Activated T-cell treated with anti-CD3 and anti-CD28 coated beads, Interleukin-2, amount 50 U/mL, for 72 hours (primary cell): ENCODE results near the gene RBFOX1. TPM values are rescaled to one million over a fixed set of nuclear protein-coding genes. Genes with fewer than 3 reads are reported as not detected.

Source experiments
- ATAC-seq, 2 donors: fragments of 150-1000 bp; cut with Tn5 transposase; replicated peaks in 1 of 2; 2 replicates each; pipeline ENCODE4 v1.10.0; 2021; ENCODE audit warnings: moderate library complexity in 2 of 2, mild to moderate bottlenecking in 1 of 2
- DNase-seq, 2 donors: peaks; one replicate each; pipeline ENCODE4 v3.0.0; 2021 to 2022; ENCODE audit warnings: mixed read lengths in 1 of 2
- H3K27ac Mint-ChIP-seq: one replicate; pipeline ENCODE4 v1.8.0; 2022; ENCODE audit warnings: mild to moderate bottlenecking, moderate library complexity, mixed read lengths
- H3K27me3 Mint-ChIP-seq: one replicate; pipeline ENCODE4 v1.8.0; 2022; ENCODE audit warnings: low read depth, mixed read lengths
- H3K36me3 Mint-ChIP-seq, 2 donors: one replicate each; pipeline ENCODE4 v1.8.0; 2022; ENCODE audit warnings: mixed read lengths in 2 of 2, mild to moderate bottlenecking in 1 of 2; ENCODE audit not compliant: insufficient read depth in 2 of 2
- H3K4me1 Mint-ChIP-seq: one replicate; pipeline ENCODE4 v1.8.0; 2022; ENCODE audit warnings: low read depth, mixed read lengths
- H3K4me3 Mint-ChIP-seq, 2 donors: one replicate each; pipeline ENCODE4 v1.8.0; 2022; ENCODE audit warnings: mild to moderate bottlenecking in 2 of 2, mixed read lengths in 2 of 2, moderate library complexity in 2 of 2
- H3K9me3 Mint-ChIP-seq, 2 donors: one replicate each; pipeline ENCODE4 v1.8.0; 2022; ENCODE audit warnings: mixed read lengths in 2 of 2
- total RNA-seq, 2 donors: library from RNA; stranded (reverse); gene quantifications; one replicate each; pipeline ENCODE4 v1.2.3, GENCODE V29; 2022

The RBFOX1 gene
- total RNA-seq, result not detected

GRCh38 chr16:7332611-7333010 lies at the start of gene RBFOX1:
Gene RBFOX1 (plus strand): TSS chr16:7332845.
- H3K27ac Mint-ChIP-seq, result no peak within 1 kb of the TSS
- no peaks in the 10 kb centered on the region for H3K4me1 Mint-ChIP-seq
- no peak within 1 kb of the TSS for H3K4me3 Mint-ChIP-seq
- DNase-seq (no peak), ATAC-seq (no peak)
- no peaks in the 10 kb centered on the region for H3K36me3 Mint-ChIP-seq
- no peaks in the 10 kb centered on the region for H3K27me3 Mint-ChIP-seq
- peaks cover 4 to 13% of the 10 kb centered on the region in 2 donors for H3K9me3 Mint-ChIP-seq

DNA sequence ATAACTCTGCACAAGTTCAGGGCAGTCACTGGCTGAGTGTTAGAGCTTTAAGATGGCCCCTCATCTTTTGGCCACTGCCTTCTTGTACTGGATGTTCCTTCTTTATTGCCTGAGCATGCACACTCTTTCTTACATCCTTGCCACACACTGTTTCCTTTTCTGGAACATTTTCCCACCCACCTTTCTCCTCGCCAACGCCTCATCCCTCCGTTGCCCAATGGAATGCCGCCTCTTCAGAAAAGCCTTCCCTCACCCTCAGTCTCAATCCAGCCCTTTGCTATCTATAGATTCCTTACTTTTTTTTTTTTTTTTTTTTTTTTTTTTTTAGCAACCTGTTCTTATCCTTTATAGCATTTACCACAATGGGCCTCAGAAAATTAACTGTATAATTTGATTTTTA lies 47.9 kb upstream of the RBFOX1 start:
- Mint-ChIP-seq H3K27me3 (no peaks in the 10 kb centered on the region), H3K9me3 (peaks cover 6 to 16% of the 10 kb centered on the region in 2 donors), H3K4me3 (no peak overlapping the region), H3K4me1 (no peaks in the 10 kb centered on the region), H3K36me3 (peaks cover 0 to 2% of the 10 kb centered on the region in 2 donors), H3K27ac (no peak overlapping the region)
- ATAC-seq (no peak), DNase-seq (no peak)

DNA sequence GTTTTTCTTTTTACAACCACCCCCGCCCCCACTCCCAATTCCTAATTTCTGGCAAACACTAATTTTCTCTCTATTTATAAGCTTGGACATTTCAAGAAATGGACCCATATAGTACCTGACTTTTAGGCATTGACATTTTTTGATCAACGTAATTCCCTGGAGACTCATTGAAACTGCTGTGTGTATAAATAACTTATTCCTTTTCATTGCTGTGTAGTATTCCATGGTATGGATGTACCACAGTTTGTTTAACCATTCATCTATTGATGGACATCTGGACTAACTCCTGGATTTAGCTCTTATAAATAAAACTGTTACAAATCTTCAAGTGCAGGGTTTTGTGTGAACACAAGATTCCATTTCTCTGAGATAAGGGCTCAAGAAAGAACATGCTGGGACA lies 47.1 kb upstream of the RBFOX1 start:
- no peak for ATAC-seq
- no peaks in the 10 kb centered on the region for H3K4me1 Mint-ChIP-seq
- H3K4me3 Mint-ChIP-seq, result no peak overlapping the region
- H3K36me3 Mint-ChIP-seq, result peaks cover 0 to 2% of the 10 kb centered on the region in 2 donors
- no peaks in the 10 kb centered on the region for H3K27me3 Mint-ChIP-seq
- no peak for DNase-seq
- no peak overlapping the region for H3K27ac Mint-ChIP-seq
- peaks cover 8 to 16% of the 10 kb centered on the region in 2 donors for H3K9me3 Mint-ChIP-seq

GRCh38 chr16:7289299-7289698 lies 43.3 kb upstream of the RBFOX1 start:
- ATAC-seq, result no peak
- no peak for DNase-seq
- Mint-ChIP-seq H3K4me1 (no peaks in the 10 kb centered on the region), H3K9me3 (peaks cover 14 to 17% of the 10 kb centered on the region in 2 donors), H3K27me3 (no peaks in the 10 kb centered on the region), H3K4me3 (no peak overlapping the region), H3K27ac (no peak overlapping the region), H3K36me3 (peaks cover 0 to 2% of the 10 kb centered on the region in 2 donors)

DNA sequence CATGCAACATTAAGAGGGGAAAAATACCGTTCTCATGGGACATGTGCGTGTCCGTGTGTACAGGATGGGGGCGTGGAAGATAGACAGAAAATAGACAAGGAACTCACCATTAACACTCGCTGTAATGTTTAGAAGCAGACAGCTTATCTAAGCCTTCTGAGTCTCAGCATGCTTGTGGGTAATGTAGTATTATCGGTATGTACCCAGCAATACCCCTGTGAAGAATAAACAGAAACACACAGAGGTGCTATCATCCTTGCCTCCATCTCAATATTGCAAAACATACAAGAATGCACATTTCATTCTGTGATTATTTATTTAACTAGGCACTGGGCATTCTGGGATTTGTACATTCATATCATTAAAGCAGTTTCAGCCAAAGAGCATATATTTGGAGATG lies 42.0 kb upstream of the RBFOX1 start:
- DNase-seq, result no peak
- peaks cover 11 to 24% of the 10 kb centered on the region in 2 donors for H3K9me3 Mint-ChIP-seq
- H3K4me1 Mint-ChIP-seq, result no peaks in the 10 kb centered on the region
- peaks cover 0 to 2% of the 10 kb centered on the region in 2 donors for H3K36me3 Mint-ChIP-seq
- no peak overlapping the region for H3K4me3 Mint-ChIP-seq
- ATAC-seq, result no peak
- no peak overlapping the region for H3K27ac Mint-ChIP-seq
- no peaks in the 10 kb centered on the region for H3K27me3 Mint-ChIP-seq

- H3K4me1 Mint-ChIP-seq, result no peaks in the 10 kb centered on the region
- no peak overlapping the region for H3K27ac Mint-ChIP-seq
- H3K27me3 Mint-ChIP-seq, result no peaks in the 10 kb centered on the region
- H3K4me3 Mint-ChIP-seq, result no peak overlapping the region
- peaks cover 0 to 2% of the 10 kb centered on the region in 2 donors for H3K36me3 Mint-ChIP-seq
- peaks cover 9 to 24% of the 10 kb centered on the region in 2 donors for H3K9me3 Mint-ChIP-seq
- ATAC-seq (no peak), DNase-seq (no peak)
Measured at GRCh38 chr16:7294020-7294419, 38.6 kb upstream of the RBFOX1 start.

GRCh38 chr16:7303052-7303610 lies 29.5 kb upstream of the RBFOX1 start:
- peaks cover 11% of the 10 kb centered on the region for H3K27me3 Mint-ChIP-seq
- no peak for ATAC-seq
- H3K27ac Mint-ChIP-seq, result no peak overlapping the region
- no peak overlapping the region for H3K4me3 Mint-ChIP-seq
- H3K36me3 Mint-ChIP-seq, result peaks cover 0 to 6% of the 10 kb centered on the region in 2 donors
- no peaks in the 10 kb centered on the region for H3K4me1 Mint-ChIP-seq
- no peak for DNase-seq
- peaks cover 3 to 9% of the 10 kb centered on the region in 2 donors for H3K9me3 Mint-ChIP-seq

DNA sequence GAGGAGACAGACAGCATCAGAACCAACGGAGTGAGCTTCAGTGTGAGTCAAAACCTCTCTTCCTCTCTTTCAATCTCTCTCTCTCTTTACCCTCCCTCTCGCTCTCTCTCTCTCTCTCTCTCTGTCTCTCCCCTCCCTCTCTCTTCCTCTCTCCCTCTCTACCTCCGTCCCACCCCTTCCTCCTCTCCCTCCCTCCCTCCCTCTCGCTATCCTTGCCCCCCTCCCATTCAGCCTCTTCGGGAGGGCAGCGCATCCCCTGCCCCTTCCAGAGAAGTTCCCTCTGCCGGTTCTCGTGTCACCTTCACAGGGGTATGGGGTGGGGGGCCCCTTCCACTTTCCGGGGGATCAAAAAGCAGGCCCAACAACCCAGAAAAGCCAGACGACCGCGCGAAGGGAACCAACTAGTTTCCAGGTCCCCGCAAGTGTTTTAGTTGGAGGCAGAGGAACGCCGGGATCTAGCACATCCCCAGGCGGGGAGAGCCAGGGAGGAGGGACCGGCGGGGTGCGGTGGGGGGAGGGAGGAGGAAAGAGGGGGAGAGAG lies 28.9 kb upstream of the RBFOX1 start:
- Mint-ChIP-seq H3K4me1 (no peaks in the 10 kb centered on the region), H3K36me3 (peaks cover 0 to 6% of the 10 kb centered on the region in 2 donors), H3K4me3 (no peak overlapping the region), H3K27ac (no peak overlapping the region), H3K9me3 (peaks cover 3 to 10% of the 10 kb centered on the region in 2 donors), H3K27me3 (peaks cover 11% of the 10 kb centered on the region)
- no peak for DNase-seq
- no peak for ATAC-seq

- ATAC-seq (no peak), DNase-seq (no peak)
- Mint-ChIP-seq H3K36me3 (peaks cover 0 to 6% of the 10 kb centered on the region in 2 donors), H3K4me3 (no peak overlapping the region), H3K9me3 (peaks cover 3 to 12% of the 10 kb centered on the region in 2 donors), H3K27ac (no peak overlapping the region), H3K4me1 (no peaks in the 10 kb centered on the region), H3K27me3 (peaks cover 11% of the 10 kb centered on the region)
Measured at GRCh38 chr16:7304279-7304678, 28.4 kb upstream of the RBFOX1 start.

DNA sequence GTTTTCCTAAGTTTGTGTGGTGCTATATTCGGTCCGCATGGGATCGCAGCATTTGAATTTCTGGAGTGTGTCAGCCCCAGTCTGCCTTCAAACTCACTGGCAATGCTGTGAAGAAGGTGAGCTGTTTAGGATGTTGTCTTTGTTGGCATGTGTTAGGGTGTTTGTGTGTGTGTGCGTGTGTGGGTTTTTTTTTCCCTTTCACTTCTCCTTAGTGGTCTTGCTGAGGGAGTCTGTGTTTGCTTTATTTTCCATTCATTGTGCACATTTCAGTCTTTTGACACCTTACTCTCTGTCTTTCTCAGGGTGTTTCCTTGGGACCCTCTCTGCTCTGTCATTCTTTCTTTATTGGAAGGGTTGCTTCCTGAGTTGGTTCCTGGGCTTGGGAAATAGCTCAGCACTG lies 27.7 kb upstream of the RBFOX1 start:
- no peak overlapping the region for H3K4me3 Mint-ChIP-seq
- peaks cover 11% of the 10 kb centered on the region for H3K27me3 Mint-ChIP-seq
- no peak for DNase-seq
- ATAC-seq, result no peak
- no peak overlapping the region for H3K27ac Mint-ChIP-seq
- H3K9me3 Mint-ChIP-seq, result peaks cover 3 to 12% of the 10 kb centered on the region in 2 donors
- peaks cover 0 to 6% of the 10 kb centered on the region in 2 donors for H3K36me3 Mint-ChIP-seq
- H3K4me1 Mint-ChIP-seq, result no peaks in the 10 kb centered on the region

DNA sequence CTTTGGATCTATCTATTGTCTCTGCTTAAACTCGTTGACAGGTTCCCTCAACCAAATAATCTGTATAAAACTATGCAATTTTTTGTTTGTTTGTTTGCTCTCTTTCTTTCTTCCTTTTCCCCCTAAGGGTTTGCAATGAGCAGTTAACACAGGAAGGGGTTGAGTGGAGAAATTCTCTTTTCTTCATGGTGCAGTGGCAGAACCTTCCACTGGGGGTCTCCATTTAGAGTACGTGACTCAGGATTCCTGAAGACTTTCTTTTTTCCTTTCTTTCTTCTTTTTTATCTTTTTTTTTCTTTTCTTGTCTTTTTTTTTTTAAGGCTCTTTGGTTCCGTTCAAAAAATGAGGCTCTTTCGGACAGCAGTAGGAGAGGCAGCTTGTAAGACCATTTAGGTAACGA lies 19.5 kb upstream of the RBFOX1 start:
- no peak overlapping the region for H3K4me3 Mint-ChIP-seq
- no peaks in the 10 kb centered on the region for H3K4me1 Mint-ChIP-seq
- no peak for DNase-seq
- no peak for ATAC-seq
- H3K27ac Mint-ChIP-seq, result no peak overlapping the region
- H3K27me3 Mint-ChIP-seq, result no peaks in the 10 kb centered on the region
- H3K9me3 Mint-ChIP-seq, result peaks cover 4 to 5% of the 10 kb centered on the region in 2 donors
- H3K36me3 Mint-ChIP-seq, result peaks cover 0 to 3% of the 10 kb centered on the region in 2 donors

GRCh38 chr16:7314163-7314562 lies 18.5 kb upstream of the RBFOX1 start:
- ATAC-seq, result no peak
- Mint-ChIP-seq H3K27ac (no peak overlapping the region), H3K27me3 (no peaks in the 10 kb centered on the region), H3K9me3 (peaks cover 3 to 4% of the 10 kb centered on the region in 2 donors), H3K4me3 (no peak overlapping the region), H3K4me1 (no peaks in the 10 kb centered on the region), H3K36me3 (peaks cover 0 to 3% of the 10 kb centered on the region in 2 donors)
- no peak for DNase-seq

- Mint-ChIP-seq H3K27ac (no peak overlapping the region), H3K36me3 (peaks cover 0 to 3% of the 10 kb centered on the region in 2 donors), H3K4me3 (no peak overlapping the region), H3K27me3 (no peaks in the 10 kb centered on the region), H3K9me3 (peaks cover 6 to 10% of the 10 kb centered on the region in 2 donors), H3K4me1 (no peaks in the 10 kb centered on the region)
- ATAC-seq, result no peak
- no peak for DNase-seq
Measured at GRCh38 chr16:7315813-7316212, 16.8 kb upstream of the RBFOX1 start.
